ENCODE results near the gene PIPOX. TPM values are rescaled to one million over a fixed set of nuclear protein-coding genes. Genes with fewer than 3 reads are reported as not detected.

The PIPOX gene
- total RNA-seq, 1 donor from 2014 or later, result 8.8 TPM

GRCh38 chr17:29000973-29001372 is 42.0 kb upstream of the PIPOX start:
- Mint-ChIP-seq H3K27me3 (peaks cover 42% of the 10 kb centered on the region), H3K27ac (no peak overlapping the region)
- CTCF ChIA-PET, result no interaction called here

DNA sequence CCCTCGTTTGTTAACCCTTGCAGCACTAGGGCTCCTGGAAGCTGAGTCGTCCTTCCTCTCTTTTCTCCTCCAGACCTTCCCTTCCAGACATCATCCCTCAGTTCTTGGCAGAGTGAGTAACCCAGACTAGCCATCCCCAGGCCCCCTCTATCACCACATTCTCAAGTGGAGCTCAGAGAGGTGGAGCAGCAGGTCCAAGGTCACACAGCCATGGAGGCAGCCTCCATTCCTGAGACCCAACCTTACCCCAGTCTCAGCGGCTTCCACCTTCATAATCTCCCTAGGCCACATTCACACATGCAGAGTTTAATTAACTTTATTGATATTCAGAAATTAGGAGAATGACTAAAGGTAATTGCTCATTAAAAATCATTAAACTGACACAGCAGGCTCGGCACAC is 40.1 kb upstream of the PIPOX start:
- no peak for ATAC-seq (ENCODE audit: low read depth)
- no peaks in the 10 kb centered on the region for H3K9me3 Mint-ChIP-seq
- no peak overlapping the region for H3K27ac Mint-ChIP-seq
- peaks cover 2% of the 10 kb centered on the region for H3K4me1 Mint-ChIP-seq
- TF ChIP-seq, protein P1, sequence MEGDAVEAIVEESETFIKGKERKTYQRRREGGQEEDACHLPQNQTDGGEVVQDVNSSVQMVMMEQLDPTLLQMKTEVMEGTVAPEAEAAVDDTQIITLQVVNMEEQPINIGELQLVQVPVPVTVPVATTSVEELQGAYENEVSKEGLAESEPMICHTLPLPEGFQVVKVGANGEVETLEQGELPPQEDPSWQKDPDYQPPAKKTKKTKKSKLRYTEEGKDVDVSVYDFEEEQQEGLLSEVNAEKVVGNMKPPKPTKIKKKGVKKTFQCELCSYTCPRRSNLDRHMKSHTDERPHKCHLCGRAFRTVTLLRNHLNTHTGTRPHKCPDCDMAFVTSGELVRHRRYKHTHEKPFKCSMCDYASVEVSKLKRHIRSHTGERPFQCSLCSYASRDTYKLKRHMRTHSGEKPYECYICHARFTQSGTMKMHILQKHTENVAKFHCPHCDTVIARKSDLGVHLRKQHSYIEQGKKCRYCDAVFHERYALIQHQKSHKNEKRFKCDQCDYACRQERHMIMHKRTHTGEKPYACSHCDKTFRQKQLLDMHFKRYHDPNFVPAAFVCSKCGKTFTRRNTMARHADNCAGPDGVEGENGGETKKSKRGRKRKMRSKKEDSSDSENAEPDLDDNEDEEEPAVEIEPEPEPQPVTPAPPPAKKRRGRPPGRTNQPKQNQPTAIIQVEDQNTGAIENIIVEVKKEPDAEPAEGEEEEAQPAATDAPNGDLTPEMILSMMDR (IDR thresholded peaks at IDR 0.05), result no peak
- peaks cover 49% of the 10 kb centered on the region for H3K27me3 Mint-ChIP-seq
- CTCF ChIA-PET, result interaction anchor here (1.4 kb wide), 1 partner anchor 115 kb away, joined by 3 read pairs; no protein-coding TSS in a partner anchor
- intact Hi-C loops (cut with micrococcal nuclease), result no loop called here
- no peak overlapping the region for H3K4me3 Mint-ChIP-seq
- no peak for DNase-seq
- POLR2A ChIA-PET, result no interaction called here
- H3K36me3 Mint-ChIP-seq (ENCODE audit: low read depth), result no peaks in the 10 kb centered on the region

More at GRCh38 chr17:29000973-29001372, 42.0 kb upstream of the PIPOX start:
- ATAC-seq (ENCODE audit: low read depth) (no peak), DNase-seq (no peak)
- no peaks in the 10 kb centered on the region for H3K4me1 Mint-ChIP-seq
- intact Hi-C loops (cut with micrococcal nuclease), result no loop called here
- no peaks in the 10 kb centered on the region for H3K9me3 Mint-ChIP-seq
- POLR2A ChIA-PET, result no interaction called here
- H3K4me3 Mint-ChIP-seq, result no peak overlapping the region
- TF ChIP-seq, protein P1 (IDR thresholded peaks at IDR 0.05), result no peak
- no peaks in the 10 kb centered on the region for H3K36me3 Mint-ChIP-seq (ENCODE audit: low read depth)

GRCh38 chr17:29003289-29003688 is 39.7 kb upstream of the PIPOX start:
- POLR2A ChIA-PET, result no interaction called here
- DNase-seq, result no peak
- peaks cover 50% of the 10 kb centered on the region for H3K27me3 Mint-ChIP-seq

GRCh38 chr17:29004081-29004692 is 38.8 kb upstream of the PIPOX start:
- intact Hi-C loops (cut with micrococcal nuclease), result no loop called here
- Mint-ChIP-seq H3K27ac (no peak overlapping the region), H3K36me3 (ENCODE audit: low read depth) (no peaks in the 10 kb centered on the region), H3K9me3 (no peaks in the 10 kb centered on the region), H3K27me3 (peaks cover 52% of the 10 kb centered on the region), H3K4me1 (peaks cover 2% of the 10 kb centered on the region), H3K4me3 (no peak overlapping the region)
- TF ChIP-seq, protein P1 (IDR thresholded peaks at IDR 0.05), result no peak
- no peak for DNase-seq
- ATAC-seq (ENCODE audit: low read depth), result no peak
- ChIA-PET CTCF (no interaction called here), POLR2A (interaction anchor here (0.6 kb wide), 1 partner anchor 55 kb away, joined by 3 read pairs; no protein-coding TSS in a partner anchor)

More at GRCh38 chr17:29003289-29003688, 39.7 kb upstream of the PIPOX start:
- Mint-ChIP-seq H3K4me1 (peaks cover 2% of the 10 kb centered on the region), H3K9me3 (no peaks in the 10 kb centered on the region), H3K36me3 (ENCODE audit: low read depth) (no peaks in the 10 kb centered on the region), H3K4me3 (no peak overlapping the region), H3K27ac (no peak overlapping the region)
- intact Hi-C loops (cut with micrococcal nuclease), result no loop called here
- TF ChIP-seq, protein P1 (IDR thresholded peaks at IDR 0.05), result no peak
- ATAC-seq (ENCODE audit: low read depth), result no peak
- CTCF ChIA-PET, result no interaction called here

- Mint-ChIP-seq H3K4me3 (no peak within 1 kb of the TSS), H3K27ac (no peak within 1 kb of the TSS), H3K36me3 (ENCODE audit: low read depth) (no peaks in the 10 kb centered on the region), H3K4me1 (peaks cover 2% of the 10 kb centered on the region), H3K27me3 (peaks cover 62% of the 10 kb centered on the region), H3K9me3 (no peaks in the 10 kb centered on the region)
- CTCF ChIA-PET, result interaction anchor here (1.2 kb wide), 1 partner anchor 111 kb away, joined by 4 read pairs; no protein-coding TSS in a partner anchor
- ATAC-seq (ENCODE audit: low read depth) (peak; percentile 61), DNase-seq (peak; percentile 52)
- TF ChIP-seq, protein P1 (IDR thresholded peaks at IDR 0.05), result no peak
- POLR2A ChIA-PET, result no interaction called here
- intact Hi-C loops (cut with micrococcal nuclease), result no loop called here
Observed at GRCh38 chr17:29005936-29006511, 36.9 kb upstream of the PIPOX start, which contains the start of gene SEZ6. SEZ6 (minus strand) TSS chr17:29006033; CDS start chr17:29005869, 164 bp downstream.

All from activated B cell treated with CpG ODN at 0.5 μM for 24 hours (primary cell).